Suprapubic skin (tissue), 3 donors: ENCODE measurements around the gene IL17REL.

Experiments
- EP300 ChIP-seq: sonication (generic); formaldehyde crosslinking; IDR thresholded peaks from one replicate; pipeline ENCODE4 v1.6.1; 2017; ENCODE audit warnings: antibody characterized with exemption
- TF ChIP-seq, protein P1 (sequence below), 2 donors: fragments of 200-600 bp in 1 of 2; fragments of 450-650 bp in 1 of 2; sonication (generic) in 1 of 2; IDR thresholded peaks; one replicate each; pipeline ENCODE4 v1.5.1; 2016 to 2019; ENCODE audit warnings: antibody characterized with exemption in 2 of 2, mild to moderate bottlenecking in 1 of 2, moderate library complexity in 1 of 2

DNA sequence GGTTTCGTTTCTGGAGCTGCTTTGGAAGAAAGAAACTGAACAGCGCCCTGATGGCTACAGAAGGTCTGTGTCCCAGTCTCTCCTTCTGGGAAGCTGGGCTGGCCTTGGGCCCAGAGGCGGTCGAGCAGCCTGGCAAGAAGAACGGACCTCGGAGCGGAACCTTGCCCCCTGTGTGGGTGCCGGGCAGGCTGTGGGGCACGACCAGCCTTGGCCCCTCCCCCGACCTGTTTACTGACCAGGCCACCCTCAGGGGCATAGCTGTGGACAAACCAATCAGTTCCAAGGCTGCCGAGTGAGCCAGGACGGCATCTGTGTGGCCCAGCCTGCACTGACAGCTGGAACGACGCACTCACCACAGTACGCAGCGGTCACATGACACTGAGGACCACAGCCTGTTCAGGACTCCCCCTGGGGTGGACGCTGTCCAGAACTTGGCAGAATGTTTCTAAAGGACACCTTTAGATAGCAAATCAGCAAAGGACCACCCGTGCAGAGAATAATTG is 44.8 kb downstream of the IL17REL start:
- TF ChIP-seq, protein P1, sequence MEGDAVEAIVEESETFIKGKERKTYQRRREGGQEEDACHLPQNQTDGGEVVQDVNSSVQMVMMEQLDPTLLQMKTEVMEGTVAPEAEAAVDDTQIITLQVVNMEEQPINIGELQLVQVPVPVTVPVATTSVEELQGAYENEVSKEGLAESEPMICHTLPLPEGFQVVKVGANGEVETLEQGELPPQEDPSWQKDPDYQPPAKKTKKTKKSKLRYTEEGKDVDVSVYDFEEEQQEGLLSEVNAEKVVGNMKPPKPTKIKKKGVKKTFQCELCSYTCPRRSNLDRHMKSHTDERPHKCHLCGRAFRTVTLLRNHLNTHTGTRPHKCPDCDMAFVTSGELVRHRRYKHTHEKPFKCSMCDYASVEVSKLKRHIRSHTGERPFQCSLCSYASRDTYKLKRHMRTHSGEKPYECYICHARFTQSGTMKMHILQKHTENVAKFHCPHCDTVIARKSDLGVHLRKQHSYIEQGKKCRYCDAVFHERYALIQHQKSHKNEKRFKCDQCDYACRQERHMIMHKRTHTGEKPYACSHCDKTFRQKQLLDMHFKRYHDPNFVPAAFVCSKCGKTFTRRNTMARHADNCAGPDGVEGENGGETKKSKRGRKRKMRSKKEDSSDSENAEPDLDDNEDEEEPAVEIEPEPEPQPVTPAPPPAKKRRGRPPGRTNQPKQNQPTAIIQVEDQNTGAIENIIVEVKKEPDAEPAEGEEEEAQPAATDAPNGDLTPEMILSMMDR (IDR thresholded peaks at IDR 0.05) = no peak
- no peak for TF ChIP-seq EP300
